Stimulated activated CD4-positive, alpha-beta T cell treated with anti-CD3 and anti-CD28 coated beads, TNF-alpha, amount 100 ng/mL, for 4 hours (primary cell): ENCODE data around the gene STIM1.
"Not testable (repeated sequence)": the region's sequence is repeated elsewhere in the genome, so short reads cannot be mapped to it uniquely, and the experiment has no call there.

Experiments used
- DNase-seq, 3 experiments: peaks; one replicate each; pipeline ENCODE4 v3.0.0-alpha.2; 2020; ENCODE audit warnings: low read depth in 3 of 3

Gene STIM1

GRCh38 chr11:3855808-3856491 is 486 bp downstream of the STIM1 start:
- no peak for DNase-seq

GRCh38 chr11:3856856-3857553 is 1.5 kb downstream of the STIM1 start:
- DNase-seq, result no peak

GRCh38 chr11:3857628-3858027 is 2.2 kb downstream of the STIM1 start:
- no peak for DNase-seq

GRCh38 chr11:3859373-3859881 is 4.0 kb downstream of the STIM1 start:
- DNase-seq, result no peak

GRCh38 chr11:3860375-3860774 is 4.9 kb downstream of the STIM1 start:
- no peak for DNase-seq

- DNase-seq, result not testable (repeated sequence)
These were observed 5.5 kb downstream of the STIM1 start for GRCh38 chr11:3860898-3861393.

- DNase-seq, result no peak
These were observed 6.2 kb downstream of the STIM1 start for GRCh38 chr11:3861683-3862082.

- DNase-seq, result no peak
These were observed 10.1 kb downstream of the STIM1 start for GRCh38 chr11:3865388-3866193.

GRCh38 chr11:3866206-3866605 is 10.7 kb downstream of the STIM1 start:
- DNase-seq, result no peak

GRCh38 chr11:3866836-3867208 is 11.4 kb downstream of the STIM1 start:
- DNase-seq, result no peak

GRCh38 chr11:3867209-3868091 is 12.0 kb downstream of the STIM1 start:
- no peak for DNase-seq

GRCh38 chr11:3873712-3874349 is 18.4 kb downstream of the STIM1 start:
- no peak for DNase-seq

- DNase-seq, result no peak
These were observed 21.1 kb downstream of the STIM1 start for GRCh38 chr11:3876613-3877012.

- DNase-seq, result no peak
These were observed 22.1 kb downstream of the STIM1 start for GRCh38 chr11:3877364-3878257.

- no peak for DNase-seq
These were observed 22.8 kb downstream of the STIM1 start for GRCh38 chr11:3878258-3878584.

- DNase-seq, result no peak
These were observed 23.9 kb downstream of the STIM1 start for GRCh38 chr11:3879216-3879966.

- no peak for DNase-seq
These were observed 24.6 kb downstream of the STIM1 start for GRCh38 chr11:3879967-3880542.

- no peak for DNase-seq
These were observed 25.3 kb downstream of the STIM1 start for GRCh38 chr11:3880724-3881123.

- no peak for DNase-seq
These were observed 27.2 kb downstream of the STIM1 start for GRCh38 chr11:3882655-3883054.
